A673 (cell line): ENCODE measurements around the gene TBC1D22A.

Source experiments
- CTCF ChIP-seq: fragments of 300-800, 200-600 bp; sonication (generic); conservative IDR thresholded peaks from 2 replicates; pipeline ENCODE4 v1.5.1; 2017; ENCODE audit warnings: low read depth, mild to moderate bottlenecking, antibody characterized with exemption, low read length, moderate library complexity, mixed read lengths
- EZH2 ChIP-seq: fragments of 200-600 bp; sonication (generic); IDR thresholded peaks from 2 replicates; pipeline ENCODE4 v1.6.1; 2017; ENCODE audit warnings: borderline replicate concordance, low read depth, mild to moderate bottlenecking, mixed read lengths, antibody characterized with exemption, low read length; ENCODE audit not compliant: poor library complexity, severe bottlenecking

GRCh38 chr22:46824344-46824909 lies 62.0 kb downstream of the TBC1D22A start:
- TF ChIP-seq CTCF (no peak), EZH2 (no peak)
